Skeletal muscle cell (primary cell): Measurements from ENCODE around the gene SYNE3.

Source experiments
- DNase-seq: peaks from one replicate; pipeline ENCODE4 v3.0.0-alpha.2; 2010; ENCODE audit warnings: low read depth
- H3K4me3 ChIP-seq: 2 replicates; pipeline ENCODE4 v1.5.1; 2011; ENCODE audit warnings: low read depth, mild to moderate bottlenecking, control low read depth, low read length, moderate library complexity

The SYNE3 gene

DNA sequence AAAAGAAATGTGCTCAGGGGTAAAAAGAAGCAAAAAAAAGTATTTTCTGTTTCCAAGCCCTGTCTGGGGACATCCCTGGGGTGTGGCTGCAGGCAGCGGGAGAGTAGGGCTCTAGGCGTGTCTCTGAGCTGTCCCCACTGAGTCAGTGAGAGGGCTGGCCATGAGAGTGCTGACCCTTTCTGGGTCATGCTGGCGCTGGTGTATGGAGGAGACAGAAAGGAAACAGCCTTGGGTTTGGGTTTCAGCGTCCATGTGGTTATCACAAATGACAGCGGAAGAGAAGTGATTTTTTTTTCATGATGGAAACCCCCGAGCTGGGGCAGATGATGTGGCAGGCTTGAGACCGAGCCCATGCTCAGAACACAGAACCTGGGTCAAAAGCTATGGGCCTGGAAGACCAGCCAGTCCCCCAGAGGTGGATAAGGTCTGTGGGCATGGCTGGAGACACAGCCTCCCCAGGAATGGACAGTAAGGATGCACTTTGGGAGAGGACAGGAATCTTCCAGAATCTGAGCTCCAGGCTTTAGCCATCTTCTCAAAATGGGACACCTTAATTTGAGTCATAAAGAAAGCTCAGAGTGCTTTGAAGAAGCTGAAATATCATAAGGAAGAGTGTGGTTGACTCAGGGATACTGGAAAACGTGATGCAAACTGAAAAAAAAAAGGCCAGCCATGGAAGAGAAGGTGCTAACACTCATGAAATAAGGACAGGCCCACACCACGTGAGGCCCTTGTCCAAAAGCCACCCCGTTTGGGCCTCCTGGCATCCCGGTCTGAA is 36.2 kb downstream of the SYNE3 start:
- no peak overlapping the region for H3K4me3 ChIP-seq
- DNase-seq: no peak

DNA sequence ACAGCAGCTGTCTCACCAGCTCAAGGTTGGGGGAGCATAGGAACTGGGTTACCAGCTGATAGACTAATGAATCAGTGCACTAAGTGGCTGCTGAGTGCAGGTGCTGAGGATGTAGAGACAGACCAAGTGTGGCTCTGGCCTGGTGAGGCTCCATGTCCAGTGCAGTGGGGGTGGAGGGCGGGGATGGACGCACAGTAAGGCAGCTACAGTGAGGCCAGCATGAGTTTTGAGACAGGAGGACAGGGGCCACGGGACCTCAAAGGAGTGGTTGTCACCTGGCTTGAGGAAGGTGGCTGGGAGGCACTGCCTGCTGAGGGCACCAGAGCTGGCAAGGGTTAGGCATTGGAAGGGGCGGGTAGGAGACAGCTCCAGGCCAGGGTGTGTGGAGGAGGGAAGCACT is 37.0 kb downstream of the SYNE3 start:
- no peak overlapping the region for H3K4me3 ChIP-seq
- DNase-seq: no peak

- DNase-seq: no peak
- H3K4me3 ChIP-seq: no peak overlapping the region
Measured at GRCh38 chr14:95478818-95479217, 37.6 kb downstream of the SYNE3 start.

DNA sequence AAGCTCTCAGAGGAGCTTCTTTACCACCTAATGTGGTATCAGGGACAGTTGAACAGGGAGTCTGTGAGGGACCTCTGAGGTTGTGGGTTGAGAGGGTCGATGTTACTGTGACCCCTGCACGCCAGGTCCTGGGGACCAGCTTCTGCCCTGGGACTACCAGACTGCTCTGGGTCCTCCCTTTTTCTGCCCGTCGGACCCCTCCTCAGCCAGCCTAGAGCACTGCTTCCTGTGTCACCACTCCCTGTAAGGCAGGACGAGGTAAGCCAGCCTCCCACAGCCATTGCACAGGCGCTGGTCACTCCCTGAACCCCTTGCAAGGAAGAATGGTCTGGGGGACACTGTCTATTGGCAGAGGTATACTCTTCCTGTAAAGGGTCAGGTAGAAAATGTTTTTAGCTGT is 38.1 kb downstream of the SYNE3 start:
- no peak for DNase-seq
- H3K4me3 ChIP-seq: no peak overlapping the region

DNA sequence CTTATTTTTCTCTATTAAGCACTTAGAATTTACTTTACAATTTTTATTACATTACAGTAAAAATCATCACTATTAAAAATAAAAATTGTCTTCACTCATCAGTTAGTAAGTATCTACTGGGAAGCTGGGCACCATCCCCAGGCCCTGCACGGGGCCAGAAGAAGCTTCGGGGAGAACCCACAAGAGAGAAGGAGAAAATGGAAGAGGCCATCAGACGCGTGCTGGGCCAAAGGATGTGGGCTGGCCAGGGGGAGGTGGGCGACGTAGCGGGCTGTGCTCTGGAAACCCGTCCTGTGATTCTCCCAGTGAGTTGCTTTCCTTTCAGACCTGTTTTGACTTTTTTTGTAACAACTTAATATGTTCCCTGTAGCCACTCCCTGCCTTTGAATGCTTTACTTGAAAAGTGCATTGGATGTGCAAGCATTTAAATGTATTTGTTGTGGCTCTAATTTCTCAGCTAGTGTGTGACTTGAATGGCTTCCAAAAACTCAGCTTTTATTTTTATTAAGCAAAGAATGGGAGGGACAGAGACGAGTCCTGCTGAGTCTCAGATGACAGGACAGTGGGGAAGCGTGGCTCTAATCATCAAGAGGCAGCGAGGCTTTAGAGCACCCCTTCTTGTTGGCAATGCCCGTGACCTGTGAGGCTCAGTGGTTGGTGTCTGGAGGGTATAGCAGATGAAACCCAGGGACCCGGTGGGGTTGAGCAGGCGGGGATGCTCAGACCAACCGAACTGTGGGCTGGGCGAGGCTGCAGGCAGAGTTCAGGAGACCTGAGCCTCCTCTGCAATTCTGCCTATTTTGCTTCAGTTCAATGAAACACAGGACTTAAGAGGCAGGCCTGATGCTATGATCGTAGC is 38.8 kb downstream of the SYNE3 start:
- no peak overlapping the region for H3K4me3 ChIP-seq
- DNase-seq: no peak

- no peak for DNase-seq
- no peak overlapping the region for H3K4me3 ChIP-seq
Measured at GRCh38 chr14:95476747-95477146, 39.7 kb downstream of the SYNE3 start.

- H3K4me3 ChIP-seq: no peak overlapping the region
- no peak for DNase-seq
Measured at GRCh38 chr14:95475540-95476240, 40.8 kb downstream of the SYNE3 start.

DNA sequence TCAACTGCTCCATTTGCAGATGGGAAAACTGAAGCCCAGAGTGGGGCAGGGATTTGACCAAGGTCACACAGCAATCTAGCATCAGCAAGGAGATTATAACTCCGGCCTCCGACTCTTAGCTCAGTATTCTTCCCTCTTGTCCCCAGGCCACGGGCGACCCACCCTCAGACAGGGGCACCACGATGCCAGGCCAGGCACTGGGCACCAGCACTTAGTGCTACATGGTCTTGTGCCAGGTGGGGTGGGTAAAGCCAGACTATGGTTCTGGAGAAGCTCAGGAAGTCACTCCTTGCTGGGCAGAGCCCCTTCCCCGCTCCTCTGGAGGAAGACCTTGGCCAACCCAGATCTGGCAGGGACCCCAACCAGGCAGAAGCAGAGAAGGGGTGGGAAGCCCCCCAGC is 41.5 kb downstream of the SYNE3 start:
- no peak overlapping the region for H3K4me3 ChIP-seq
- DNase-seq: no peak

DNA sequence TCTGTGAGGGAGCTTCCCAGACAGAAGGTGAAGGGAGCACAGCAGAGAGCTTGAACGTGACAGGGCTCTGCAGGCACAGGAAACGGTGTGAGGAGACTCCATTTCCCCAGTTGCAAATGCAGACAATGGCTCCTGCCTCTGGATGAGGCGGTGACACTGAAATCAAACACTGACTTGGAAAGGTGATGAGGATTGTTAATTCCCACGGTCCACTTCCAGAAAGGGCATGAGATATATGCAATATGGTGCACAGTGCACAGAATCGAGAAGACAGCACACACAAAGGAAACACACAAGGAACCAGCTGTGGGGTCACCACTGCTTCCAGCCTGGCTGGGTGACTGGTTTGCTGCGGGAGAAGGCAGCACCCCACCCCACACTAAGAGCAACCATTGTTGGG is 42.0 kb downstream of the SYNE3 start:
- DNase-seq: no peak

GRCh38 chr14:95472819-95473251 is 43.6 kb downstream of the SYNE3 start:
- no peak overlapping the region for H3K4me3 ChIP-seq
- DNase-seq: no peak

More for the DNA sequence above, 42.0 kb downstream of the SYNE3 start:
- H3K4me3 ChIP-seq: no peak overlapping the region

DNA sequence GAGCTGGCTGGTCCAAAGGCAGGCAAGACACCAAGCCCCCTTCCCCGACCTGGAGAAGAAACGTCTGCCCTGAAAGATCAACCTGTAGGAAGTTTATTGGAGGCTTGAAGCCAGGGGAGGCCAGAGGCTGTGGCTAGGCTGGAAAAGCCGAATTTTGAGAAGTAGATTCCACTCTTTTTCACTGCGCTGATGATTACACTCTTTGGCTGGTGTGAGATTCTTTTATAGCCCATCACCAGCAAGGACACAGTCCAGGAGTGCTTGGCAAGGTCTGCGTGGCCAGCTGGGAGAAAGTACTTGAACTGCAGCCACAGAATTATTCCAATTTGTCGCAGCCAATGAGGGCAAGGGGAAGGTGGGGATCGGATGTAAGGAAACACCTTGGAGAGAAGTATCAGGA is 45.0 kb downstream of the SYNE3 start:
- H3K4me3 ChIP-seq: no peak overlapping the region

DNA sequence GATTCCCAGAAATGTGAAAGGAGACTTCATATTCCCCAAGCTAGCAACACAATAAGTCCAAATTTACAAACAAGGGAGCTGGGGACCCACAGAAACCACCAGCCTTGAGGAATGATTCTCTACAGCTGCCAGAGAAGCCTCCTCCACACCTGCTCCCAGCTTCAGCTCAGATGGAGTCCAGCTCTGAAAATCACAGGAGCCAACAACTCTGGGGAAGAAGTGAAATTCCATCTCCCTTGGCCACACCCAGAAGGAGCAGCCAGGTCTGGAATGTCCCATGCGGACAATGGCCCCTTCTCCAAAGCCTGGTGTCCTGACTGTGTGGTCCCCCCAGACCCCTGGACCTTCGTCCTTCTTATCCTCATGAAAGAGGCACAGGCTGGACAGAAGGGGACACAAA is 45.4 kb downstream of the SYNE3 start:
- no peak overlapping the region for H3K4me3 ChIP-seq
- DNase-seq: no peak

More for the DNA sequence above, 45.0 kb downstream of the SYNE3 start:
- no peak for DNase-seq

DNA sequence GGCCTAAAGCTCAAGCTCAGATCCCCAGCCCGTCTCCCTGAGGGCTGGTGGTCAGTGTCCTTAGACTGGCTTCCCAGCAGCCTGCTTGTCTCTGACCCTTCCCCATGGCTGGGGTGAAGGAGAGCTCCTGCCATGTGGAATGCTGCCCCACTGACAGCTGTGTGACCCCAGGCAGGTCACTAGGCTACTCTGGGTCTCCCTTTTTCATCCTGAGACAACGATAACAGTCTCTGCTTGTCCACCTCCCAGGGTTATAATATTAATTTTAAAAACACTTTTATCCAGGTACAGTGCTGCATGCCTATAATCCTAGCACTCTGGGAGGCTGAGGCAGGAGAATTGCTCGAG is 47.3 kb downstream of the SYNE3 start:
- no peak overlapping the region for H3K4me3 ChIP-seq

GRCh38 chr14:95468448-95469133 is 47.9 kb downstream of the SYNE3 start:
- no peak for DNase-seq
- no peak overlapping the region for H3K4me3 ChIP-seq

More for the DNA sequence above, 47.3 kb downstream of the SYNE3 start:
- no peak for DNase-seq

DNA sequence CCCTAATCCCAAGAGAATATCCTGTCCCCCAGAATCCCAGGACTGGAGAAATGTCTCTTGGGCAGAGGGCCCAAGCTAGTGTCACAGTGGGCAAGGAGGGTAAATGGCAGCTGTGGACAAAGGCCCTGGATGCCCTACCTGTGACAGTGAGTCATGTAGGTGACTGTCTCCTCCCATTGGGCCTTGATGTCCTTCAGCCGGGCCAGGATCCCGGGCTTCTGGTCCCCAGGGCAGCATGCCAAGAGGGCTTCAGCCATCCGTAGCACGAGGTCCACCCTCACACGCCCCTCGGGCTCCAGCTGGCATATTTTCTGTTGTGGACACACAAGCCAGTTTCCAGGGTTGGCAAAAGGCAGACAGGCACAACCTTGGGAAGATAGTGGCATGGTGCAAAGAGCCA is 48.8 kb downstream of the SYNE3 start:
- no peak overlapping the region for H3K4me3 ChIP-seq
- DNase-seq: no peak

- no peak for DNase-seq
- H3K4me3 ChIP-seq: no peak overlapping the region
Measured at GRCh38 chr14:95467232-95467631, 49.2 kb downstream of the SYNE3 start.
